GM12878 (cell line): Measurements from ENCODE around the gene PYGB. TPM values are rescaled to one million over a fixed set of nuclear protein-coding genes. Genes with fewer than 3 reads are reported as not detected.

Experiments
- ATAC-seq: fragments of 200-7000 bp; cut with Tn5 transposase; 3 replicates; pipeline ENCODE4 v1.9.1; 2020; ENCODE audit warnings: mild to moderate bottlenecking, moderate library complexity
- BruUV-seq: library from RNA; stranded (reverse); fragments of 400-500 nt; replicated peaks from 2 replicates; lab custom pipeline; 2021; lab: Mats Ljungman, UMichigan
- CTCF ChIA-PET: fragments of 300-600 bp; sonication (Branson Sonifier 250); formaldehyde crosslinking; extraction: SDS; loops from one replicate; lab custom pipeline; 2021; ENCODE audit warnings: inconsistent platforms; lab: Yijun Ruan, JAX
- POLR2A ChIA-PET: fragments of 350-600 bp; formaldehyde crosslinking; extraction: SDS; loops from one replicate; lab custom pipeline; 2021; ENCODE audit warnings: inconsistent platforms; lab: Charles Lee
- RAD21 ChIA-PET: fragments of 300-600 bp; sonication (Branson Sonifier 250); formaldehyde crosslinking; loops from one replicate; lab custom pipeline; 2023; ENCODE audit warnings: antibody characterized with exemption; ENCODE audit not compliant: unreplicated experiment; lab: Charles Lee
- SMC1A ChIA-PET: fragments of 300-600 bp; sonication (Branson Sonifier 250); formaldehyde crosslinking; loops from one replicate; lab custom pipeline; 2023; ENCODE audit not compliant: unreplicated experiment, uncharacterized antibody; lab: Charles Lee
- DNase-seq: peaks from one replicate; pipeline ENCODE4 v3.0.0-alpha.2; 2011; ENCODE audit warnings: low read depth, low spot score
- FAIRE-seq: peaks from 3 replicates; lab custom pipeline; 2011; peaks lifted over from hg19 to GRCh38; lab: Jason Lieb, UNC
- H2AFZ ChIP-seq: 2 replicates; pipeline ENCODE4 v1.6.0; 2011; ENCODE audit warnings: low read depth, low read length, control low read depth; ENCODE audit not compliant: control insufficient read depth
- H3K27ac ChIP-seq: 2 replicates; pipeline ENCODE4 v1.5.1; 2011; ENCODE audit warnings: control low read depth; ENCODE audit not compliant: control insufficient read depth, insufficient read depth
- H3K27me3 ChIP-seq, 2 experiments: replicated peaks in 1 of 2; 2 replicates each; pipeline versions ENCODE4 v1.6.0 to v1.6.1; 2011; ENCODE audit warnings: low read length in 1 of 2; ENCODE audit not compliant: control insufficient read depth in 2 of 2, insufficient read depth in 2 of 2
- H3K36me3 ChIP-seq, 2 experiments: 2 replicates each; pipeline ENCODE4 v1.5.1; 2011; ENCODE audit warnings: low read length in 1 of 2; ENCODE audit not compliant: control insufficient read depth in 2 of 2, insufficient read depth in 2 of 2
- H3K4me1 ChIP-seq: 2 replicates; pipeline ENCODE4 v1.6.1; 2011; ENCODE audit warnings: mild to moderate bottlenecking, low read length, moderate library complexity, mixed read lengths; ENCODE audit not compliant: control insufficient read depth, insufficient read depth
- H3K4me2 ChIP-seq: 2 replicates; pipeline ENCODE4 v1.6.0; 2011; ENCODE audit warnings: control low read depth; ENCODE audit not compliant: control insufficient read depth, insufficient read depth
- H3K4me3 ChIP-seq: fragments of 200-600 bp; sonication (generic); 2 replicates; pipeline ENCODE4 v1.5.1; 2016
- H3K79me2 ChIP-seq: 2 replicates; pipeline ENCODE4 v1.6.0; 2011; ENCODE audit warnings: low read length; ENCODE audit not compliant: control insufficient read depth, insufficient read depth
- H3K9ac ChIP-seq: 2 replicates; pipeline ENCODE4 v1.8.0; 2011; ENCODE audit warnings: low read length, control low read depth, mixed read lengths; ENCODE audit not compliant: control insufficient read depth, insufficient read depth
- H3K9me3 ChIP-seq: replicated peaks from 3 replicates; pipeline ENCODE4 v1.5.1; 2011; ENCODE audit warnings: mild to moderate bottlenecking, low read length; ENCODE audit not compliant: control insufficient read depth, insufficient read depth
- H4K20me1 ChIP-seq: 2 replicates; pipeline ENCODE4 v1.6.0; 2011; ENCODE audit not compliant: control insufficient read depth, insufficient read depth
- BCL11A ChIP-seq: IDR thresholded peaks from 2 replicates; pipeline ENCODE4 v1.6.1; 2011; ENCODE audit warnings: low read depth, low read length
- CEBPZ ChIP-seq: fragments of 150-350 bp; IDR thresholded peaks from 2 replicates; pipeline ENCODE4 v1.6.1; 2016; ENCODE audit warnings: low read depth, low read length
- ELK1 ChIP-seq: IDR thresholded peaks from 2 replicates; pipeline ENCODE4 v1.6.1; 2012; ENCODE audit warnings: low read depth, low read length, improper control_type of control experiment
- EZH2 ChIP-seq: IDR thresholded peaks from 2 replicates; pipeline ENCODE4 v1.6.1; 2012; ENCODE audit warnings: low read depth, mild to moderate bottlenecking, control low read depth, inconsistent platforms, low read length, borderline replicate concordance; ENCODE audit not compliant: control insufficient read depth
- KAT2A ChIP-seq: conservative IDR thresholded peaks from 2 replicates; pipeline ENCODE4 v1.6.1; 2011; ENCODE audit warnings: low read depth, low read length; ENCODE audit not compliant: control insufficient read depth
- MYC ChIP-seq: IDR thresholded peaks from 2 replicates; pipeline ENCODE4 v1.6.1; 2011; ENCODE audit warnings: mild to moderate bottlenecking, low read length, moderate library complexity, inconsistent platforms; ENCODE audit not compliant: insufficient read depth, insufficient replicate concordance, insufficient read length, severe bottlenecking
- NFYB ChIP-seq: IDR thresholded peaks from 2 replicates; pipeline ENCODE4 v1.6.1; 2011; ENCODE audit warnings: low read depth, mild to moderate bottlenecking, low read length, improper control_type of control experiment, moderate library complexity; ENCODE audit not compliant: insufficient read depth
- POU2F2 ChIP-seq: IDR thresholded peaks from 3 replicates; pipeline ENCODE4 v1.6.1; 2011; ENCODE audit warnings: low read depth, mild to moderate bottlenecking, low read length, borderline replicate concordance
- RAD21 ChIP-seq: IDR thresholded peaks from 2 replicates; pipeline ENCODE4 v1.6.1; 2011; ENCODE audit warnings: mild to moderate bottlenecking, low read depth, low read length, moderate library complexity; ENCODE audit not compliant: insufficient read depth
- RAD51 ChIP-seq: fragments of 450-650 bp; IDR thresholded peaks from 2 replicates; pipeline ENCODE4 v1.6.1; 2016; ENCODE audit warnings: moderate library complexity, mild to moderate bottlenecking, inconsistent platforms
- SIN3A ChIP-seq: IDR thresholded peaks from 2 replicates; pipeline ENCODE4 v1.6.1; 2012; ENCODE audit warnings: low read depth, low read length, improper control_type of control experiment
- SP1 ChIP-seq: IDR thresholded peaks from one replicate; pipeline ENCODE4 v1.6.1; 2011; ENCODE audit warnings: low read depth, low read length
- SREBF2 ChIP-seq: IDR thresholded peaks from 2 replicates; pipeline ENCODE4 v1.6.1; 2012; ENCODE audit warnings: mild to moderate bottlenecking, low read length
- STAT3 ChIP-seq: IDR thresholded peaks from 2 replicates; pipeline ENCODE4 v1.6.1; 2011; ENCODE audit warnings: low read depth, low read length, improper control_type of control experiment
- ZNF687 ChIP-seq: fragments of 450-650 bp; IDR thresholded peaks from 2 replicates; pipeline ENCODE4 v1.6.1; 2017; ENCODE audit warnings: mild to moderate bottlenecking, moderate library complexity
- WGBS: methylation state at CpG from one replicate; pipeline ENCODE4 v1.1.6; 2016; ENCODE audit warnings: low lambda C conversion rate; ENCODE audit not compliant: insufficient replicate concordance, insufficient coverage; ENCODE audit errors: missing lambda C conversion rate; 5-methylcytosine and 5-hydroxymethylcytosine counted together
- in situ Hi-C: fragments of 300-500 bp; cut with MboI; formaldehyde crosslinking; loops from 9 replicates; pipeline ENCODE4 v1.14.3; 2018; ENCODE audit warnings: mixed read lengths
- intact Hi-C: fragments of 100-400 bp; cut with micrococcal nuclease; formaldehyde crosslinking; loops from one replicate; pipeline ENCODE4 v1.14.2; 2022; ENCODE audit not compliant: unreplicated experiment
- polyA plus RNA-seq, 11 experiments: library from polyadenylated mRNA; depleted of rRNA in 4 of 11; unstranded in 6 of 11; stranded (reverse) in 5 of 11; fragments of >200 nt; fragmentation: Nextera tagmentation in 4 of 11; fragmentation: Illumina TruSeq in 1 of 11; extraction: Ambion mirVana in 4 of 11; extraction: Trizol in 1 of 11; gene quantifications; 1 replicate in 1 of 11; 2 replicates in 10 of 11; pipeline versions ENCODE4 v1.2.1 to v1.2.3, GENCODE V29; 2011 to 2016; ENCODE audit warnings: inconsistent platforms in 2 of 11, missing spikeins in 2 of 11, low read depth in 1 of 11
- total RNA-seq, 4 experiments: library from RNA; depleted of rRNA in 3 of 4; stranded (reverse); fragments of >200 nt in 3 of 4; fragmentation: Illumina TruSeq in 1 of 4; extraction: Trizol in 1 of 4; gene quantifications; 2 replicates each; pipeline versions ENCODE4 v1.2.1 to v1.2.3, GENCODE V29; 2013 to 2021

Gene PYGB
- total and polyA plus RNA-seq, 10 of the 15 experiments (the other 5 are each of a cell fraction or from before 2014, with no cell fraction given), result 0.34 to 33.5 (median 21.8) TPM

GRCh38 chr20:25277941-25278521, 30.1 kb downstream of the PYGB start:
- no peaks in the 10 kb centered on the region for H3K79me2 ChIP-seq
- intact Hi-C loops (no loop called here), in situ Hi-C loops (no loop called here)
- no peak for FAIRE-seq
- H3K36me3 ChIP-seq, result peaks cover 4 to 39% of the 10 kb centered on the region in 2 experiments; a peak in 3 of 4 replicates
- H3K4me1 ChIP-seq, result peaks cover 26% of the 10 kb centered on the region
- ATAC-seq, result no peak
- H3K9ac ChIP-seq, result no peak overlapping the region
- ChIA-PET POLR2A (no interaction called here), SMC1A (no interaction called here), RAD21 (no interaction called here), CTCF (no interaction called here)
- H3K27me3 ChIP-seq, result no peaks in the 10 kb centered on the region
- no peak overlapping the region for H3K4me3 ChIP-seq
- no peak overlapping the region for H2AFZ ChIP-seq
- no TSS peak for BruUV-seq
- no peak overlapping the region for H3K27ac ChIP-seq
- no peaks in the 10 kb centered on the region for H4K20me1 ChIP-seq
- DNase-seq, result no peak
- H3K4me2 ChIP-seq, result no peak overlapping the region
- 96% methylated on average over 19 of the region's 19 CpGs for WGBS
- no peaks in the 10 kb centered on the region for H3K9me3 ChIP-seq
- TF ChIP-seq EZH2, result no peak
- TF ChIP-seq CEBPZ, result no peak
- no peak for TF ChIP-seq STAT3
- no peak for TF ChIP-seq BCL11A
- no peak for TF ChIP-seq KAT2A
- TF ChIP-seq ELK1, result no peak
- no peak for TF ChIP-seq RAD21
- TF ChIP-seq SIN3A, result no peak
- no peak for TF ChIP-seq SP1
- no peak for TF ChIP-seq RAD51
- TF ChIP-seq ZNF687, result no peak
- no peak for TF ChIP-seq MYC
- no peak for TF ChIP-seq SREBF2
- TF ChIP-seq NFYB, result no peak
- TF ChIP-seq POU2F2, result no peak
